Globus pallidus (tissue), 1 donor: ENCODE data around the gene RAX2.

Experiments
- DNase-seq: peaks from one replicate; pipeline ENCODE4 v3.0.0-alpha.2; 2015; ENCODE audit warnings: low spot score

RAX2 gene

GRCh38 chr19:3801412-3802096 is 29.5 kb upstream of the RAX2 start:
- DNase-seq = no peak

DNA sequence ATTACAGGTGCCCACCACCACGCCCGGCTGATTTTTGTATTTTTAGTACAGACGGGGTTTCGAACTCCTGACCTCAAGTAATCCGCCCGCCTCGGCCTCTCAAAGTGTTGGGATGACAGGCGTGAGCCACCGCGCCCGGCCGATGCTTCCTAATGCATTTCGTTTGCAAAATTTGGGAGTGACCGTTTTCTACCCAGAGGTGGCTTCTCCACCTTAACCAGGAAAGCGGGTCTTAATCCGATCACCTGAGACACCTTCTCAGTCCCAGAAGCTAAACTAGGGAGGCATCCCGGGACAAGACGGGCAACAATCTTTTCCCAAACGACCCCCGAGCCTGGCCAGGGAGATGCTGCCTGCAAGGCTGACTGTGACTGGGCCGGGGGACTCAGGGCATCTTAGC is 29.0 kb upstream of the RAX2 start:
- DNase-seq = no peak

- no peak for DNase-seq
Measured at GRCh38 chr19:3798137-3798536, 26.1 kb upstream of the RAX2 start.

DNA sequence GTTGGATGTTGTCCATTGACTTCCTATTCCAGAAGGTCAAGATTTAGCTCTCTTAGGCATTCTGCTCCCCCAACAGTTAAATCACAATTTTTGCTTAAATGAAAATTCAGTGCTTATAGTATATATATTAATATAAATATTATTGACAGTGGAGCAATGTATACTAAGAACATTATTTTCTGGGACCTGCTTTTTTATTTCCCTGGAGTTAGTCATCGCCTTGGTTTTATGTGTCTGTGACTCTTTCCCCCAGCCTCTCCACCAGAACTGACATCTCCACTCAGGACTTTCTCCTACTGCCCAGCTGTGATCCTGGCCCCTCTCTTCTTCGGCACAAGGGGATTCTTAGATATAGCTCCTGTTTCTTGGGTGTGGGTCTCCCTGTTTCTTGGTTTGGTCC is 24.3 kb upstream of the RAX2 start:
- no peak for DNase-seq

DNA sequence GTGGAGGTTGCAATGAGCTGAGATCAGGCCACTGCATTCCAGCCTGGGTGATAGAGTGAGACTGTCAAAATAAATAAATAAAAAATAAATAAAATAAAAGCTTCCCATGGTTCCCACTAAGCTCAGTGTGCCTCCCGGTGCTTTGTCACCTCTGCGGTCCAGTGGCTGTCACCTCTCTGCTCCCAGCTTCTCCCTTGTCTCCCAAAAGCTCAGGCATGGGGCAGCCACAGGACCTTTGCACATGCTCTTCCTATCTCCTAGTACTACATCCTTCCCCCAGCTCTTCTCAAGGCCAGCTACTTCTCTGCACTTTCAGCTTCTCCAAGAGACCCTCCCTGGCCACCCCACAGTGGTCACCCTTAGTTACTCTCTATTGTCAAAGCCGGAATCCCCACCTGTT is 21.8 kb upstream of the RAX2 start:
- DNase-seq = no peak

DNA sequence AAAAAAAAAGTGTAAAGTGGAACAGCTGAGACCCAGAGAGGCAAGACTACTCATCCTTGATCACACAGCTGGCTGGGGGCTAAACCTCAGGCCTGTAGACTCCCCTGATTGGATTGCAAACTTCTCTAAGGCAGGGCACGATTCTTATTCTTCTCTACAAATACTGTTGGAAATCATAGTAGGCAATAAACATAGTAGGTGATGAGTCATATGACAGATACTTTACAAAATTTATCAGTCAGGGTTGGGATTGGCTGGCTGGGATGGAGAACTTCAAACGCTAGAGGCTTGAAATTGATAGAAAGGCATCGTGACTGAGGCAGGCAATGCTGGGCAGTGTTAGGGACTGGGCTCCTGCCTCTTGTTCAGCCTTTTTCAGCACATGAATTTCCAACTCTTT is 20.1 kb upstream of the RAX2 start:
- DNase-seq = no peak

- no peak for DNase-seq
Measured at GRCh38 chr19:3790941-3791340, 18.9 kb upstream of the RAX2 start.

GRCh38 chr19:3790209-3790734 is 18.2 kb upstream of the RAX2 start:
- DNase-seq = no peak

DNA sequence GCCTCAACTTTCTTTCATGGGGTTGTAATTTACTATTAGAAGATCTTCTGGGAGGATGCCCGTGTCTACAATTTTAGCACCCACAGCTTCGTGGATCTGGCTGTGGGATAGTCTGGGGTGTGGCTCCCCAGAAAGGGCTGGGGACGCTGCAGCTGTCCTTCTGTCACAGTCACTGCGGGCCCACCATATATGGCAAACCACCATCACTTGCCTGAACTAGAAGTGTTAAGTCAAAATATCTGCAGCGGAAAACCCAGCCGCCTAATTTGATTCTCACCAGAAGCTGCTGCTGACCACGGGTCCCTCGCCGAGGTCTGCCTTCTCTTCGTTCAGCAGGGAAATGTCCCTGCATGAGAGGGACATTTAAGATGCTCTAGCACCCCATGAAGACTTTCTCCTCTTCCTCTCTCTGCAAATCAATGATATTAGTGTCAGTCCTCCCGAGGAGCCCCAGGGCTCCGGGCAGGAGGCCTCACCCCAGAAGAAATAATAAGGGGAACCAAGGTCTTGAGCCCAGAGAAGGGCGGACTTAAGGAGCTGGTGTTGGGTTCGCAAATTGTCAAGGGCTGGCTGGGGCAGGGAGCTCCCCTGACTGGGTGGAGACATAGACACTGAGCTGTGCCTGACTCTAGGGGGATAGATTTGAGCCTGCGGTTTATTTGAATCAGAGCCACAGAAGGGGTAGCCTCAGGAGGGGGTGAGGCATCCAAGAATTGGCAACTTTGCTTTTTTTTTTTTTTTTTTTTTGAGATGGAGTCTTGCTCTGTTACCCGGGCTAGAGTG is 17.2 kb upstream of the RAX2 start:
- DNase-seq = no peak

GRCh38 chr19:3785938-3786824 is 14.2 kb upstream of the RAX2 start, which contains the start of gene MATK:
TSS of gene MATK (minus strand) at chr19:3786381. CDS start at chr19:3785135, 1,246 bp downstream.
- no peak for DNase-seq

GRCh38 chr19:3785451-3785937 is 13.5 kb upstream of the RAX2 start:
- no peak for DNase-seq

- no peak for DNase-seq
Measured at GRCh38 chr19:3784607-3785450, 12.8 kb upstream of the RAX2 start.

GRCh38 chr19:3783660-3784584 is 11.9 kb upstream of the RAX2 start:
- DNase-seq = no peak

GRCh38 chr19:3782903-3783302 is 10.9 kb upstream of the RAX2 start:
- no peak for DNase-seq

GRCh38 chr19:3782330-3782729 is 10.3 kb upstream of the RAX2 start:
- no peak for DNase-seq

DNA sequence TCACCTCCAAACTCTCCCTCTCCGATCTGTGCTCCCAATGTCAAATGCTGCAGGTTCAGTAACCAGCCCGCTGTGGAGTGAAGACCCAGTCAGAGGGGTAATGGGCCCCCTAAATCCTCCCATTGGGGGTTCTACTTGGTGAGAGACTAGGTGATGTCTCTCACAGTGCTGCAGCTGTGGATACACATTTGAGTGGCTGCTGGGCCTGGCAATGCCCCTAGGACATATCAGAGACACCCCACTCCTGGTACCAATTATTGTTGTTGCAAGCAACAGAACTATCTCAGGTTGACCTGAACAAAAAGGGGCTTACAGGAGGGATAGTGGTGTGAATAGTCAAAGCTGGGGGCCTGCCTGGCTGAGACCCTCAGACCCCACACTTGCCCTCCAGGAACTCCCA is 9.6 kb upstream of the RAX2 start:
- DNase-seq = no peak

- DNase-seq = no peak
Measured at GRCh38 chr19:3780786-3781304, 8.8 kb upstream of the RAX2 start.

- DNase-seq = no peak
Measured at GRCh38 chr19:3778899-3779723, 7.1 kb upstream of the RAX2 start.
